ENCODE measurements around the gene LHFPL2. TPM values are rescaled to one million over a fixed set of nuclear protein-coding genes. Genes with fewer than 3 reads are reported as not detected.

LHFPL2 gene
- total and polyA plus RNA-seq, 2 donors (not counting 1 experiment from before 2014, with no cell fraction given) = 3.8 to 35.5 TPM

GRCh38 chr5:78670701-78671269 is 22.2 kb upstream of the LHFPL2 start:
- intact Hi-C loops (cut with micrococcal nuclease) = no loop called here
- H3K27me3 ChIP-seq (replicated peaks in 1 of 4; ENCODE audit: control extremely low read depth in 1 of 4, control insufficient read depth in 3 of 4, insufficient read depth in 4 of 4, low read length in 3 of 4) = no peaks in the 10 kb centered on the region
- H3K27ac Mint-ChIP-seq = no peak overlapping the region
- no peak overlapping the region for H3K4me2 ChIP-seq (replicated peaks; ENCODE audit: low read depth, low read length, poor library complexity, severe bottlenecking)
- TF ChIP-seq CTCF (IDR thresholded peaks at IDR 0.05) = no peak
- TF ChIP-seq EZH2 (IDR thresholded peaks at IDR 0.05; ENCODE audit: borderline replicate concordance, insufficient read depth, low read depth, low read length, poor library complexity, severe bottlenecking) = no peak
- H4K20me1 ChIP-seq (ENCODE audit: control insufficient read depth, insufficient read depth, low read length, poor library complexity, severe bottlenecking) = no peaks in the 10 kb centered on the region
- H3K9me3 Mint-ChIP-seq (ENCODE audit: insufficient read depth) = no peaks in the 10 kb centered on the region
- H3K9me3 ChIP-seq (ENCODE audit: control extremely low read depth in 1 of 3, control insufficient read depth in 2 of 3, insufficient read depth in 1 of 3, low read length in 2 of 3) = peaks cover 0 to 6% (median 0%) of the 10 kb centered on the region in 3 donors
- H2AFZ ChIP-seq (ENCODE audit: insufficient read depth, low read depth, low read length, poor library complexity, severe bottlenecking) = no peak overlapping the region
- DNase-seq = no peak
- WGBS (ENCODE audit: insufficient coverage) = no CpG with 5 or more reads among the region's 2 CpGs
- peaks cover 6% of the 10 kb centered on the region for H3K27me3 Mint-ChIP-seq
- peaks cover 9% of the 10 kb centered on the region for H3K4me1 Mint-ChIP-seq
- no peak overlapping the region for H3K9ac ChIP-seq (ENCODE audit: low read length)
- H3K4me1 ChIP-seq (ENCODE audit: control insufficient read depth in 2 of 2, insufficient read depth in 2 of 2, low read length in 2 of 2) = no peaks in the 10 kb centered on the region
- H3K27ac ChIP-seq (ENCODE audit: low read length in 2 of 2) = no peak overlapping the region
- ChIA-PET CTCF (no interaction called here), POLR2A (no interaction called here)
- H3K36me3 ChIP-seq (replicated peaks in 1 of 2; ENCODE audit: control extremely low read depth in 1 of 2, control insufficient read depth in 1 of 2, extremely low read depth in 1 of 2, insufficient read depth in 2 of 2, low read length in 1 of 2) = no peaks in the 10 kb centered on the region
- H3K79me2 ChIP-seq (ENCODE audit: control insufficient read depth, insufficient read depth, low read length) = no peaks in the 10 kb centered on the region
- no peak for ATAC-seq (ENCODE audit: low read depth)
- H3K4me3 ChIP-seq (ENCODE audit: control extremely low read depth in 1 of 5, extremely low read depth in 1 of 5, insufficient read depth in 1 of 5, low read depth in 2 of 5, low read length in 4 of 5) = no peak overlapping the region
- no peak overlapping the region for H3K4me3 Mint-ChIP-seq

DNA sequence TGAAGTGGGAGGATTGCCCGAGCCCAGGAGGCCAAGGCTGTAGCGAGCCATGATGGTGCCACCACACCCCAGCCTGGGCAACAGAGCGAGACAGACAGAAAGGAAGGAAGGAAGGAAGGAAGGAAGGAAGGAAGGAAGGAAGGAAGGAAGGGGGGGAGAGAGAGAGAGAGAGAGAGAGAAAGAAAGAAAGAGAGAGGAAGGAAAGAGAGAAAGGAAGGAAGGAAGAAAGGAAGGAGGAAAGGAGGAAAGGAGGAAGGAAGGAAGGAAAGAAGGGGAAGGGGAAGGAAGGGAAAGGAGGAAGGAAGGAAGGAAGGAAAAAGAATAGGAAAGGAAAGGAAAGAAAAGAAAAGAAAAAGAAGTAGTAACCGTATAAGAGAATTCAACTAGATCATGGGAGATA is 20.8 kb upstream of the LHFPL2 start:
- intact Hi-C loops (cut with micrococcal nuclease) = no loop called here
- no peak overlapping the region for H2AFZ ChIP-seq (ENCODE audit: insufficient read depth, low read depth, low read length, poor library complexity, severe bottlenecking)
- peaks cover 6% of the 10 kb centered on the region for H3K27me3 Mint-ChIP-seq
- H3K9me3 ChIP-seq (ENCODE audit: control extremely low read depth in 1 of 3, control insufficient read depth in 2 of 3, insufficient read depth in 1 of 3, low read length in 2 of 3) = peaks cover 0 to 6% (median 0%) of the 10 kb centered on the region in 3 donors
- H3K27me3 ChIP-seq (replicated peaks in 1 of 4; ENCODE audit: control extremely low read depth in 1 of 4, control insufficient read depth in 3 of 4, insufficient read depth in 4 of 4, low read length in 3 of 4) = no peaks in the 10 kb centered on the region
- POLR2A ChIA-PET = no interaction called here
- H3K4me2 ChIP-seq (replicated peaks; ENCODE audit: low read depth, low read length, poor library complexity, severe bottlenecking) = no peak overlapping the region
- no peaks in the 10 kb centered on the region for H3K9me3 Mint-ChIP-seq (ENCODE audit: insufficient read depth)
- no peak overlapping the region for H3K4me3 ChIP-seq (ENCODE audit: control extremely low read depth in 1 of 5, extremely low read depth in 1 of 5, insufficient read depth in 1 of 5, low read depth in 2 of 5, low read length in 4 of 5)
- TF ChIP-seq CTCF (IDR thresholded peaks at IDR 0.05) (no peak), EZH2 (IDR thresholded peaks at IDR 0.05; ENCODE audit: borderline replicate concordance, insufficient read depth, low read depth, low read length, poor library complexity, severe bottlenecking) (no peak)
- peaks cover 9% of the 10 kb centered on the region for H3K4me1 Mint-ChIP-seq
- ATAC-seq (ENCODE audit: low read depth) = no peak
- H3K4me3 Mint-ChIP-seq = no peak overlapping the region
- CTCF ChIA-PET = no interaction called here
- no peaks in the 10 kb centered on the region for H3K4me1 ChIP-seq (ENCODE audit: control insufficient read depth in 2 of 2, insufficient read depth in 2 of 2, low read length in 2 of 2)
- no peak overlapping the region for H3K9ac ChIP-seq (ENCODE audit: low read length)
- no peaks in the 10 kb centered on the region for H3K36me3 ChIP-seq (replicated peaks in 1 of 2; ENCODE audit: control extremely low read depth in 1 of 2, control insufficient read depth in 1 of 2, extremely low read depth in 1 of 2, insufficient read depth in 2 of 2, low read length in 1 of 2)
- H4K20me1 ChIP-seq (ENCODE audit: control insufficient read depth, insufficient read depth, low read length, poor library complexity, severe bottlenecking) = no peaks in the 10 kb centered on the region
- H3K27ac ChIP-seq (ENCODE audit: low read length in 2 of 2) = peak overlapping the region in 1 of 2 donors; percentile 61
- no peak overlapping the region for H3K27ac Mint-ChIP-seq
- no peaks in the 10 kb centered on the region for H3K79me2 ChIP-seq (ENCODE audit: control insufficient read depth, insufficient read depth, low read length)
- 84% methylated on average over 3 of the region's 4 CpGs for WGBS (ENCODE audit: insufficient coverage)
- DNase-seq = no peak
